GM20000 (cell line): Measurements from ENCODE around the gene PARVB.

Experiments
- DNase-seq: peaks from one replicate; pipeline ENCODE4 v3.0.0; 2012; ENCODE audit warnings: low spot score
- CTCF ChIP-seq: IDR thresholded peaks from 2 replicates; pipeline ENCODE4 v1.5.1; 2012; ENCODE audit warnings: mild to moderate bottlenecking, control low read depth; ENCODE audit errors: extremely low read depth, missing control alignments

Gene PARVB

GRCh38 chr22:44097263-44098020, 73.3 kb downstream of the PARVB start:
- DNase-seq = no peak
- TF ChIP-seq CTCF = no peak

DNA sequence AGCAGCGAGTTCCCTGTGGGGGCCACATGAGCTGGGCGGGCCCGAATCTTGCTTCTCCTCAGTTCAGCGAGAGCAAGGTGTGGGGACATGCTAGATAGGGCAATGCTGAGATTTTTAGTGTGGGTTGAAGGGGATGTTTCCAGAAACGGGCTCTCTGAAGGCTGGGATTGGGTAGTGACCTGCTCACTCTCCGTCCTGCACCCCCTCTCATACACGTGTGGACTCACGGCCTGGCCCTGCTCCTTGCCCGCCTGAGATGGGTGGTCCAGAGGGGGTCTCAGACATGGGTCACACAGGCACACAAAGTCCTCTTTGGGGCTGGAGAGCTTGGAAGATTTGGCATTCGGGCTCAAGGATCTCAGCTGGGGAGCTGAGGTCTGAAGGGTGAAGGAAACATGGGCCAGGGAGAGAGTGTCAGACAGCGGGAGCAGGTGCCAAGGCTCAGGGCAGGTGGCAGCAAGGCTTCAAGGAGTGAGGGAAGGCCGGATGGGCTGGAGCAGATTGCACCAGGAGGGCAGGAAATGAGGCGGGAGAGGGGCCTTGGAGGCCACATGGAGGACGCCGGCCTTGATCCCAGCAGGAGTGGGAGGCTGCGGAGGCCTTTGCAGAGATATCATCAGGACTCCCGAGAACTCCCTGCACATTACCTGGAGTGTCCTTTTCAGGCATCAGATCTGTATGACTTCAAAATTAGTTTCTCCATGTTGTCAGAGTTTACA, 74.1 kb downstream of the PARVB start:
- no peak for TF ChIP-seq CTCF
- DNase-seq = no peak

DNA sequence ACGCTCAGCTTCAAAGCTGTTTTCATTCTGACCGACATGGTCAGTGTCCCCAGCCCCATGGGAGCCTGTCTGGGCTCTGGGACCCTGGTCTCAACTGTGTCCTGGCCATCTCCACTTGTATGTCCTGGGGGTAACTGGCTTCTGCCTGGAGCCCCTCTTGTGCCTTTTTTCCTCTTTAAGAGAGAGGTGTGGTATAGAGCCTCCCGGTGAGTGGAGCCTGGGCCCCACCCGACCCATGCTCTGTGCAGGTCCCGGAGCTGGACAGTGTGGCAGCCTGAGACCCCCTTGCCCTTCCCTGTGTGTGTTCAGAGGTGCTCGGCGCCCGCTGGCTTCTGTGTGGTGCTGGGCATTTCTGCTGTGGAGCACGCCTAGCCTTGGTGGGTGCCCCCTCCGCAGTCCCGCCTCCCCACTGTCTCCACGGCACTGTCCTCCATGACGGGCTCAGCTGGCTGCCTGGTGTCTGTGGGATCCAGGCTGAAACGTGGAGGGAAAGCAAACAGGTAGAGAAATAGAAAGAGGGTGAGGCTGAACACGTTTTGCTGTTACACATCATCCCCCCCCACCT, 74.9 kb downstream of the PARVB start:
- DNase-seq = no peak

DNA sequence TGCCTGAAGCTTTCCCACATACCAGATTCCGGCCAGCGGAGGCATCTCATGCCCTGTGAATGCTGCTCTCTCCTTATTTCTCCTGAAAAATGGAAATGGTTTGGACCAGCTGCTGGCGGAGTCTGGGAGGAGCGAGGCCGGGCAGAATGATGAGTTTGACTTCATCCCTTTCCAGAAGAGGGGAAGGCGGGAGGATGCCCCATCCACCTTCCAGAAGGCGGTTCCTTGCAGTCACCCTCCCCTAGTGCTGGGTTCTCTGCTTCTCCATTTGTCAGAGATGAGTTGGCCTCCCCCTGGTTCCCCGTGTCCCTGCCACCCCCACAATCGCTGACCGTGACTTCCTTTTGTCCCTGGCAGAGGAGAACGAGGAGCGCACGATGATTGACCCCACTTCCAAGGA, 75.6 kb downstream of the PARVB start:
- no peak for TF ChIP-seq CTCF

More for the DNA sequence above, 74.9 kb downstream of the PARVB start:
- TF ChIP-seq CTCF = no peak

GRCh38 chr22:44100411-44100810, 76.3 kb downstream of the PARVB start:
- TF ChIP-seq CTCF = no peak
- no peak for DNase-seq

More for the DNA sequence above, 75.6 kb downstream of the PARVB start:
- DNase-seq = no peak

- no peak for TF ChIP-seq CTCF
- DNase-seq = no peak
Measured at GRCh38 chr22:44102121-44102520, 78.0 kb downstream of the PARVB start.

DNA sequence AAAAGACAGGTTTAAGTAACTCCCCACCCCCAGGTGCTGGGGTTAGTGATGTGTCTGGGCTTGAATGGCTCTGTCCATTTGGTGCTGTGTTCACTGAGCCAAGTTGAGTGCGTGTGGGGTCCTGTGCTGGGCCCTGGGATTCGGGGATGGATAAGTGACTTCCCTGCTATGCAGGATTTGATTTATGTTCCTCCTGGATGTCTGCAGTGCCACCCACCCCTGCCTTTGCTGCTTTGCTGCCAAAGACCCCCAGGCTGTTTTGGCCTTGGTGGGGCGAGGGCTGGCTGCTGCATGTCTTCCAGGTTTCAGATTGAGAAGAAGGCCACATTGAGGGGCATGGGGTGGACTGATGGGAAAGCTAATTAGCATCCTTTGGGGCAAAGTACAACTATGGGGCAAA, 78.8 kb downstream of the PARVB start:
- TF ChIP-seq CTCF = no peak
- DNase-seq = no peak
